Panc1 (cell line): ENCODE measurements around the gene VWF. TPM values are rescaled to one million over a fixed set of nuclear protein-coding genes. Genes with fewer than 3 reads are reported as not detected.

ENCODE experiments used
- ATAC-seq: fragments of 200-7000 bp; cut with Tn5 transposase; 2 replicates; pipeline ENCODE4 v1.9.1; 2020; ENCODE audit warnings: mild to moderate bottlenecking, moderate library complexity
- BruUV-seq: library from RNA; stranded (reverse); fragments of 400-500 nt; replicated peaks from 2 replicates; lab custom pipeline; 2021; lab: Mats Ljungman, UMichigan
- CTCF ChIA-PET: fragments of 300-600 bp; sonication (Branson Sonifier 250); formaldehyde crosslinking; loops from one replicate; lab custom pipeline; 2022; ENCODE audit warnings: antibody characterized with exemption; lab: Charles Lee
- POLR2A ChIA-PET: fragments of 300-600 bp; sonication (Branson Sonifier 250); formaldehyde crosslinking; loops from one replicate; lab custom pipeline; 2022; ENCODE audit warnings: antibody characterized with exemption; lab: Charles Lee
- DNase-seq: peaks from one replicate; pipeline ENCODE4 v3.0.0-alpha.2; 2010; ENCODE audit warnings: low read depth, low spot score
- H3K27ac ChIP-seq: 2 replicates; pipeline ENCODE4 v1.5.1; 2011; ENCODE audit warnings: mild to moderate bottlenecking, low read length, inconsistent platforms
- H3K27me3 ChIP-seq: fragments of 200-500 bp; sonication (Bioruptor generic); 2 replicates; pipeline ENCODE4 v1.6.0; 2014; ENCODE audit warnings: low read length, inconsistent platforms; ENCODE audit not compliant: control insufficient read depth, insufficient read depth
- H3K36me3 ChIP-seq: fragments of 200-500 bp; sonication (Bioruptor generic); 2 replicates; pipeline ENCODE4 v1.5.1; 2014; ENCODE audit warnings: inconsistent platforms, mild to moderate bottlenecking, low read length, moderate library complexity; ENCODE audit not compliant: control insufficient read depth, insufficient read depth
- H3K4me1 ChIP-seq: 2 replicates; pipeline ENCODE4 v1.5.1; 2011; ENCODE audit warnings: inconsistent platforms, mild to moderate bottlenecking, low read length, moderate library complexity; ENCODE audit not compliant: control insufficient read depth, insufficient read depth
- H3K4me3 ChIP-seq, 2 experiments: 2 replicates each; pipeline ENCODE4 v1.5.1; 2011 to 2012; ENCODE audit warnings: low read depth in 2 of 2, low read length in 2 of 2, mild to moderate bottlenecking in 2 of 2, inconsistent platforms in 1 of 2, moderate library complexity in 1 of 2
- H3K9me3 ChIP-seq: fragments of 200-500 bp; sonication (Bioruptor generic); 2 replicates; pipeline ENCODE4 v1.5.1; 2014; ENCODE audit warnings: low read depth, mild to moderate bottlenecking, inconsistent platforms, low read length, moderate library complexity; ENCODE audit not compliant: control insufficient read depth, insufficient read depth
- CTCF ChIP-seq: fragments of 450-650 bp; IDR thresholded peaks from 2 replicates; pipeline ENCODE4 v1.5.1; 2017; ENCODE audit warnings: mild to moderate bottlenecking
- POLR2AphosphoS5 ChIP-seq: IDR thresholded peaks from 2 replicates; pipeline ENCODE4 v1.6.1; 2012; ENCODE audit warnings: mild to moderate bottlenecking, low read depth, low read length, moderate library complexity
- REST ChIP-seq, 2 experiments: IDR thresholded peaks; 2 replicates each; pipeline ENCODE4 v1.6.1; 2011 to 2012; ENCODE audit warnings: low read depth in 2 of 2, control low read depth in 1 of 2, low read length in 1 of 2, mild to moderate bottlenecking in 1 of 2, moderate library complexity in 1 of 2; ENCODE audit not compliant: insufficient read depth in 1 of 2
- SIN3A ChIP-seq: IDR thresholded peaks from 2 replicates; pipeline ENCODE4 v1.6.1; 2012; ENCODE audit warnings: low read depth, mild to moderate bottlenecking, low read length, moderate library complexity, borderline replicate concordance; ENCODE audit not compliant: insufficient read depth
- TCF7L2 ChIP-seq: IDR thresholded peaks from 2 replicates; pipeline ENCODE4 v1.6.1; 2011; ENCODE audit warnings: mild to moderate bottlenecking, low read depth, low read length, inconsistent platforms
- in situ Hi-C: cut with HindIII; loops from 2 replicates; pipeline ENCODE4 v1.10.0; 2016; ENCODE audit warnings: low sequenced_read_pairs, low pct_unique_long_range_greater_than_20kb
- intact Hi-C: fragments of 100-400 bp; cut with micrococcal nuclease; formaldehyde crosslinking; loops from one replicate; pipeline ENCODE4 v1.10.0; 2022; ENCODE audit not compliant: unreplicated experiment
- total RNA-seq: library from RNA; stranded (reverse); gene quantifications from one replicate; pipeline ENCODE4 v1.2.1, GENCODE V29; 2021; ENCODE audit not compliant: unreplicated experiment

VWF gene
- total RNA-seq, 1 experiment from 2014 or later: 0.31 TPM

- intact Hi-C loops: no loop called here
- in situ Hi-C loops: no loop called here
- TF ChIP-seq REST (IDR thresholded peaks at IDR 0.05; ENCODE audit: insufficient read depth in 1 of 2, low read depth in 2 of 2, low read length in 1 of 2): no peak
- no peak for TF ChIP-seq POLR2AphosphoS5
- no peak for TF ChIP-seq CTCF
- TF ChIP-seq TCF7L2: no peak
- TF ChIP-seq SIN3A: no peak
- H3K4me1 ChIP-seq: no peaks in the 10 kb centered on the region
- no peak for DNase-seq
- no peak for ATAC-seq
- no peaks in the 10 kb centered on the region for H3K36me3 ChIP-seq
- BruUV-seq: no TSS peak
- no peak overlapping the region for H3K27ac ChIP-seq
- POLR2A ChIA-PET: no interaction called here
- CTCF ChIA-PET: no interaction called here
- peaks cover 6% of the 10 kb centered on the region; the same call in 1 of the 2 replicates for H3K27me3 ChIP-seq
- H3K4me3 ChIP-seq: no peak overlapping the region
- H3K9me3 ChIP-seq: no peaks in the 10 kb centered on the region
Observed at GRCh38 chr12:5944053-5944452, 180.4 kb downstream of the VWF start.

- TF ChIP-seq SIN3A (no peak), REST (IDR thresholded peaks at IDR 0.05; ENCODE audit: insufficient read depth in 1 of 2, low read depth in 2 of 2, low read length in 1 of 2) (no peak), CTCF (no peak), POLR2AphosphoS5 (no peak), TCF7L2 (no peak)
- POLR2A ChIA-PET: no interaction called here
- intact Hi-C loops: no loop called here
- BruUV-seq: no TSS peak
- no peak for DNase-seq
- H3K4me1 ChIP-seq: no peaks in the 10 kb centered on the region
- ATAC-seq: no peak
- H3K9me3 ChIP-seq: no peaks in the 10 kb centered on the region
- no peak overlapping the region for H3K27ac ChIP-seq
- CTCF ChIA-PET: no interaction called here
- no peaks in the 10 kb centered on the region for H3K36me3 ChIP-seq
- no peak overlapping the region for H3K4me3 ChIP-seq
- peaks cover 6% of the 10 kb centered on the region; the same call in 1 of the 2 replicates for H3K27me3 ChIP-seq
- in situ Hi-C loops: no loop called here
Observed at GRCh38 chr12:5941907-5942306, 182.6 kb downstream of the VWF start.
